SJSA1 (cell line): ENCODE measurements around the gene CDH10. TPM values are rescaled to one million over a fixed set of nuclear protein-coding genes. Genes with fewer than 3 reads are reported as not detected.

Experiments
- DNase-seq, 2 experiments: peaks; one replicate each; pipeline ENCODE4 v3.0.0-alpha.2; 2015 to 2020; ENCODE audit warnings: low spot score in 2 of 2, low read depth in 1 of 2
- H3K27ac ChIP-seq: fragments of 250-450 bp; sonication (Bioruptor Pico); 2 replicates; pipeline ENCODE4 v1.5.1; 2020; ENCODE audit warnings: mild to moderate bottlenecking, moderate library complexity
- H3K27me3 ChIP-seq: fragments of 250-450 bp; sonication (Bioruptor Pico); replicated peaks from 2 replicates; pipeline ENCODE4 v1.5.1; 2020; ENCODE audit warnings: mild to moderate bottlenecking, moderate library complexity
- H3K36me3 ChIP-seq: fragments of 250-450 bp; sonication (Bioruptor Pico); 2 replicates; pipeline ENCODE4 v1.5.1; 2020; ENCODE audit warnings: mild to moderate bottlenecking
- H3K4me1 ChIP-seq: fragments of 250-450 bp; sonication (Bioruptor Pico); replicated peaks from 2 replicates; pipeline ENCODE4 v1.6.1; 2021; ENCODE audit warnings: mild to moderate bottlenecking
- H3K4me3 ChIP-seq: fragments of 250-450 bp; sonication (Bioruptor Pico); 2 replicates; pipeline ENCODE4 v1.5.1; 2020; ENCODE audit warnings: mild to moderate bottlenecking
- H3K9me3 ChIP-seq: fragments of 250-450 bp; sonication (Bioruptor Pico); replicated peaks from 2 replicates; pipeline ENCODE4 v1.5.1; 2020; ENCODE audit warnings: mild to moderate bottlenecking
- total RNA-seq: library from RNA; depleted of rRNA; stranded (reverse); fragments of >200 nt; shearing (Covaris generic); gene quantifications from 2 replicates; pipeline ENCODE4 v1.2.3, GENCODE V29; 2014

Gene CDH10
- total RNA-seq, 1 experiment from 2014 or later = not detected

- Histone ChIP-seq H3K27me3 (no peaks in the 10 kb centered on the region), H3K9me3 (no peaks in the 10 kb centered on the region), H3K4me3 (no peak overlapping the region), H3K36me3 (no peaks in the 10 kb centered on the region), H3K4me1 (no peaks in the 10 kb centered on the region), H3K27ac (no peak overlapping the region)
- no peak for DNase-seq
These were observed 148.5 kb downstream of the CDH10 start for GRCh38 chr5:24496268-24496667.

- Histone ChIP-seq H3K27me3 (no peaks in the 10 kb centered on the region), H3K36me3 (no peaks in the 10 kb centered on the region), H3K27ac (no peak overlapping the region), H3K4me1 (no peaks in the 10 kb centered on the region), H3K4me3 (no peak overlapping the region), H3K9me3 (no peaks in the 10 kb centered on the region)
- no peak for DNase-seq
These were observed 152.5 kb downstream of the CDH10 start for GRCh38 chr5:24492229-24492628.

- H3K4me3 ChIP-seq = no peak overlapping the region
- H3K27ac ChIP-seq = no peak overlapping the region
- H3K27me3 ChIP-seq = no peaks in the 10 kb centered on the region
- H3K9me3 ChIP-seq = no peaks in the 10 kb centered on the region
- H3K4me1 ChIP-seq = no peaks in the 10 kb centered on the region
- DNase-seq = no peak
- H3K36me3 ChIP-seq = no peaks in the 10 kb centered on the region
These were observed 153.3 kb downstream of the CDH10 start for GRCh38 chr5:24491490-24491889.

- Histone ChIP-seq H3K27me3 (no peaks in the 10 kb centered on the region), H3K9me3 (no peaks in the 10 kb centered on the region), H3K4me3 (no peak overlapping the region), H3K27ac (no peak overlapping the region), H3K4me1 (no peaks in the 10 kb centered on the region), H3K36me3 (no peaks in the 10 kb centered on the region)
- no peak for DNase-seq
These were observed 157.2 kb downstream of the CDH10 start for GRCh38 chr5:24487368-24488229.

GRCh38 chr5:24480952-24481351 is 163.8 kb downstream of the CDH10 start:
- no peaks in the 10 kb centered on the region for H3K4me1 ChIP-seq
- H3K27me3 ChIP-seq = no peaks in the 10 kb centered on the region
- no peak for DNase-seq
- H3K36me3 ChIP-seq = no peaks in the 10 kb centered on the region
- H3K9me3 ChIP-seq = no peaks in the 10 kb centered on the region
- no peak overlapping the region for H3K27ac ChIP-seq
- H3K4me3 ChIP-seq = no peak overlapping the region

- Histone ChIP-seq H3K9me3 (no peaks in the 10 kb centered on the region), H3K4me3 (no peak overlapping the region), H3K27ac (no peak overlapping the region), H3K27me3 (no peaks in the 10 kb centered on the region), H3K36me3 (no peaks in the 10 kb centered on the region), H3K4me1 (no peaks in the 10 kb centered on the region)
- DNase-seq = no peak
These were observed 166.8 kb downstream of the CDH10 start for GRCh38 chr5:24477958-24478357.

GRCh38 chr5:24475101-24475500 is 169.7 kb downstream of the CDH10 start:
- H3K27me3 ChIP-seq = no peaks in the 10 kb centered on the region
- no peak overlapping the region for H3K27ac ChIP-seq
- H3K4me1 ChIP-seq = no peaks in the 10 kb centered on the region
- H3K36me3 ChIP-seq = no peaks in the 10 kb centered on the region
- no peak for DNase-seq
- H3K9me3 ChIP-seq = no peaks in the 10 kb centered on the region
- H3K4me3 ChIP-seq = no peak overlapping the region

GRCh38 chr5:24474685-24475084 is 170.1 kb downstream of the CDH10 start:
- Histone ChIP-seq H3K4me1 (no peaks in the 10 kb centered on the region), H3K36me3 (no peaks in the 10 kb centered on the region), H3K27me3 (no peaks in the 10 kb centered on the region), H3K4me3 (no peak overlapping the region), H3K9me3 (no peaks in the 10 kb centered on the region), H3K27ac (no peak overlapping the region)
- no peak for DNase-seq

- H3K9me3 ChIP-seq = no peaks in the 10 kb centered on the region
- no peaks in the 10 kb centered on the region for H3K27me3 ChIP-seq
- DNase-seq = no peak
- H3K4me3 ChIP-seq = no peak overlapping the region
- H3K36me3 ChIP-seq = no peaks in the 10 kb centered on the region
- H3K4me1 ChIP-seq = no peaks in the 10 kb centered on the region
- H3K27ac ChIP-seq = no peak overlapping the region
These were observed 172.3 kb downstream of the CDH10 start for GRCh38 chr5:24472518-24472917.

- Histone ChIP-seq H3K36me3 (no peaks in the 10 kb centered on the region), H3K4me3 (no peak overlapping the region), H3K4me1 (no peaks in the 10 kb centered on the region), H3K27ac (no peak overlapping the region), H3K9me3 (no peaks in the 10 kb centered on the region), H3K27me3 (no peaks in the 10 kb centered on the region)
- DNase-seq = no peak
These were observed 200.4 kb downstream of the CDH10 start for GRCh38 chr5:24444414-24444813.

- Histone ChIP-seq H3K27me3 (no peaks in the 10 kb centered on the region), H3K27ac (no peak overlapping the region), H3K4me3 (no peak overlapping the region), H3K4me1 (no peaks in the 10 kb centered on the region), H3K9me3 (no peaks in the 10 kb centered on the region), H3K36me3 (no peaks in the 10 kb centered on the region)
- no peak for DNase-seq
These were observed 205.3 kb downstream of the CDH10 start for GRCh38 chr5:24439465-24439864.
